HCT116 (cell line): ENCODE data around the gene HMGCS2.

Experiments used
- POLR2A ChIP-seq: IDR thresholded peaks from 2 replicates; pipeline ENCODE4 v1.7.0; 2011; ENCODE audit warnings: borderline replicate concordance; ENCODE audit not compliant: insufficient read depth, insufficient read length; ENCODE audit errors: extremely low read depth
- ZNF274 ChIP-seq: fragments of 200-500 bp; sonication (Bioruptor generic); IDR thresholded peaks from 2 replicates; pipeline ENCODE4 v1.6.1; 2014; ENCODE audit warnings: mild to moderate bottlenecking, low read depth, low read length, inconsistent platforms
- TF ChIP-seq, protein P1 (sequence below), 3 experiments: fragments of 200-600 bp in 1 of 3; sonication (generic) in 1 of 3; IDR thresholded peaks in 2 of 3; conservative IDR thresholded peaks in 1 of 3; 2 replicates each; pipeline ENCODE4 v1.5.1; 2012 to 2017; ENCODE audit warnings: low read depth in 2 of 3, low read length in 2 of 3, antibody characterized with exemption in 1 of 3, borderline replicate concordance in 1 of 3, control low read depth in 1 of 3, mild to moderate bottlenecking in 1 of 3, mixed read lengths in 1 of 3, mixed run types in 1 of 3, moderate library complexity in 1 of 3; ENCODE audit not compliant: insufficient read depth in 1 of 3

DNA sequence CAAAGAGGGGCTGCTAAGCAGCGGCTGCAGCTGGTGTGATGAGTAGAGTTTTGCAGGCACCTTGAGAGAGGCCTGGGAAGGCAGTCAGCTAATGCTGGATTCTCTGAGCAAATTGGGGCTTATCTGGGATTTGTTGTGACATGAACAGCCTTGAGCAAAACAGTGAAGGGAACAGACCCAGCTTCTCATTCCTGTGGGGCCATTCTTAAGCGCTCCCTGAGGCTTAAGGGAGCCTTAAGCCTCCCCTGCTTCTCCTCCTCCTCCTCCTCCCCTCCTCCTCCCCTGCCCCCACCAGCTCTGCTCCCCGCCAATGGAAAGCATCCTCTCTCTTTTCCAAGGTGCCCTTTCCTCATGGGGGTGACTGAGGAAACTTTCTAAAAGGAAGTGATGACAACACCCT lies 21.3 kb downstream of the HMGCS2 start:
- no peak for TF ChIP-seq POLR2A
- TF ChIP-seq ZNF274 = no peak
- TF ChIP-seq, protein P1, sequence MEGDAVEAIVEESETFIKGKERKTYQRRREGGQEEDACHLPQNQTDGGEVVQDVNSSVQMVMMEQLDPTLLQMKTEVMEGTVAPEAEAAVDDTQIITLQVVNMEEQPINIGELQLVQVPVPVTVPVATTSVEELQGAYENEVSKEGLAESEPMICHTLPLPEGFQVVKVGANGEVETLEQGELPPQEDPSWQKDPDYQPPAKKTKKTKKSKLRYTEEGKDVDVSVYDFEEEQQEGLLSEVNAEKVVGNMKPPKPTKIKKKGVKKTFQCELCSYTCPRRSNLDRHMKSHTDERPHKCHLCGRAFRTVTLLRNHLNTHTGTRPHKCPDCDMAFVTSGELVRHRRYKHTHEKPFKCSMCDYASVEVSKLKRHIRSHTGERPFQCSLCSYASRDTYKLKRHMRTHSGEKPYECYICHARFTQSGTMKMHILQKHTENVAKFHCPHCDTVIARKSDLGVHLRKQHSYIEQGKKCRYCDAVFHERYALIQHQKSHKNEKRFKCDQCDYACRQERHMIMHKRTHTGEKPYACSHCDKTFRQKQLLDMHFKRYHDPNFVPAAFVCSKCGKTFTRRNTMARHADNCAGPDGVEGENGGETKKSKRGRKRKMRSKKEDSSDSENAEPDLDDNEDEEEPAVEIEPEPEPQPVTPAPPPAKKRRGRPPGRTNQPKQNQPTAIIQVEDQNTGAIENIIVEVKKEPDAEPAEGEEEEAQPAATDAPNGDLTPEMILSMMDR (IDR thresholded peaks at IDR 0.05 in 2 of 3, conservative IDR thresholded peaks at IDR 0.05 in 1 of 3; ENCODE audit: borderline replicate concordance in 1 of 3, insufficient read depth in 1 of 3, low read depth in 2 of 3, low read length in 2 of 3) = no peak
